ENCODE measurements around the gene AEBP2. TPM values are rescaled to one million over a fixed set of nuclear protein-coding genes. Genes with fewer than 3 reads are reported as not detected.

The AEBP2 gene
- total and polyA plus RNA-seq, 2 experiments from 2014 or later: 10.4 to 16.6 TPM

DNA sequence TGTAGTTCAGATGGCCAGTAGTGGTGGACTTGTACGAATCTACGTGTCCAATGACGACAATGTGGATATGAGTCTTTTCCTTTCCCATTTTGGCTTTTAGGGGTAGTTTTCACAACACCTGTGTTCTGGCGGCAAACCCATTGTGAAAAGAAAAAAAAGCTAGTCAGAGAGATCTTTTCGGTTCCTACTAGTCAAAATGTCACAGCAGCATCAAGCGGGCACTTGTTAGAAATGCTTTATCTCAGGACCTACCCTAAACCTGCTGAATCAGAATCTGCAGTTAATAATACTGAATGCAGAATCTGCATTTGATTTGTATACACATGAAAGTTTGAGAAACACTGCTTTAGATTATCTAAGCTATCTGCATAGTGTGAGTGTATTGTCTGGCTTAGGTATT, 18.3 kb downstream of the AEBP2 start:
- no peaks in the 10 kb centered on the region for H3K36me3 ChIP-seq (ENCODE audit: low read depth)
- no peak overlapping the region for H3K27ac ChIP-seq
- WGBS, 2 experiments (ENCODE audit: low coverage in 1 of 2, low lambda C conversion rate in 2 of 2, missing lambda C conversion rate in 2 of 2): 78 to 80% methylated on average over 6 of the region's 6 CpGs
- no peaks in the 10 kb centered on the region for H3K9me3 ChIP-seq (ENCODE audit: low read depth)
- peaks cover 15% of the 10 kb centered on the region; the same call in 1 of the 2 replicates for H4K20me1 ChIP-seq (ENCODE audit: insufficient read depth)
- H2AFZ ChIP-seq: no peak overlapping the region
- no peak overlapping the region for H3K4me2 ChIP-seq (ENCODE audit: unreplicated experiment)
- H3F3A ChIP-seq (ENCODE audit: insufficient read depth): 0 out of 2 replicates have a peak, but pooled peaks cover under 1% of the 10 kb centered on the region
- no peaks in the 10 kb centered on the region; the same call in 1 of the 2 replicates for H3K4me1 ChIP-seq (ENCODE audit: insufficient read depth)
- peaks cover 100% of the 10 kb centered on the region for H3K79me2 ChIP-seq (ENCODE audit: insufficient read depth)
- H3K27me3 ChIP-seq (replicated peaks; ENCODE audit: insufficient read depth): no peaks in the 10 kb centered on the region
- DNase-seq: no peak
- no peak overlapping the region for H3K4me3 ChIP-seq
- no peaks in the 10 kb centered on the region for H3K9me2 ChIP-seq (ENCODE audit: insufficient read depth)
- in situ Hi-C loops (cut with MboI): no loop called here
- H3K9ac ChIP-seq: no peak overlapping the region
- TF ChIP-seq EZH2 (IDR thresholded peaks at IDR 0.05; ENCODE audit: insufficient read depth, poor library complexity, severe bottlenecking) (no peak), EZH2phosphoT487 (IDR thresholded peaks at IDR 0.05; ENCODE audit: insufficient read depth, low read depth) (no peak)

DNA sequence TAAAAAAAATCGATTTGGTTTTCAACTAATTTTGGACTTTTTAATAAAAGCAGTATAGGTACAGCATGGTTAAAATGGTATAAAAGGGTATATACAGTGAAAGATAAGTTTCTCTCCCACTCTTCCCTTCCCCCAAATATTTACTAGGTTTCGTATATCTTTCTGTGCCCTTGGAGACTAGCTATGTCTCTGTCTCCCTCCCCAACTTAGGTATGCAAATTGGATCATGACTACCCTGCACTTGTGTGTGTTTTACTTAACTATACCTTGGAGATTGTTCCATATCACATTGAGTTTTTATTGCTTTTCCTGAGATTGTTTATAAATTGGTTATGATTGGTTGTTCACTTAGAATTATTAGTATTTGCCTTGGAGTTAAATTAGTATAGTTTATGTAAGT, 19.4 kb downstream of the AEBP2 start:
- Histone ChIP-seq H3F3A (ENCODE audit: insufficient read depth) (no peaks in the 10 kb centered on the region), H3K4me3 (no peak overlapping the region), H3K4me1 (ENCODE audit: insufficient read depth) (no peaks in the 10 kb centered on the region; the same call in 1 of the 2 replicates), H3K27me3 (replicated peaks; ENCODE audit: insufficient read depth) (no peaks in the 10 kb centered on the region), H2AFZ (no peak overlapping the region), H3K9me2 (ENCODE audit: insufficient read depth) (no peaks in the 10 kb centered on the region), H3K79me2 (ENCODE audit: insufficient read depth) (peaks cover 100% of the 10 kb centered on the region), H3K36me3 (ENCODE audit: low read depth) (peaks cover 3% of the 10 kb centered on the region; the same call in 1 of the 2 replicates), H3K9me3 (ENCODE audit: low read depth) (no peaks in the 10 kb centered on the region), H3K9ac (no peak overlapping the region), H3K4me2 (ENCODE audit: unreplicated experiment) (no peak overlapping the region), H3K27ac (no peak overlapping the region), H4K20me1 (ENCODE audit: insufficient read depth) (peaks cover 15% of the 10 kb centered on the region; the same call in 1 of the 2 replicates)
- DNase-seq: no peak
- TF ChIP-seq EZH2phosphoT487 (IDR thresholded peaks at IDR 0.05; ENCODE audit: insufficient read depth, low read depth) (no peak), EZH2 (IDR thresholded peaks at IDR 0.05; ENCODE audit: insufficient read depth, poor library complexity, severe bottlenecking) (no peak)
- in situ Hi-C loops (cut with MboI): no loop called here
- 88 to 96% methylated on average over 2 of the region's 2 CpGs for WGBS, 2 experiments (ENCODE audit: low coverage in 1 of 2, low lambda C conversion rate in 2 of 2, missing lambda C conversion rate in 2 of 2)

DNA sequence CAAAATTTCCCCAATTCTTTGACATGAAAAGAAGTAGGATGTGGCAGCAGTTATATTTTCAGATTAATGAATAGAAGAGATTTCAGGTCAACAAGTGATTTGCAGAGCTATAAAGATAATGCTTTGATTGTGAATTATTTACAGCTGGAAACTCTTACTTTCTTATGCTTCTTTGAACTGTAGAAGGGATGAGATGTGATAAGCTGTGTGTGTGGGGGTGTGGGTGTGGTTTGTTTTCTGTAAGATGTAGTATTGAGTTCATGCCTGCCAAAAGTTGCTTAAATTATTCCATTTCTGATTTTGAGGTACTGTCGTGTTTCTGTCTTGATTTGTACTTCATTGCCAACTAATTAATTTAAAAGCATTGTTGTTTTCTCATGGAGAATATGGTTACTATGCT, 22.7 kb downstream of the AEBP2 start:
- H4K20me1 ChIP-seq (ENCODE audit: insufficient read depth): peaks cover 19% of the 10 kb centered on the region
- WGBS, 2 experiments (ENCODE audit: low coverage in 1 of 2, low lambda C conversion rate in 2 of 2, missing lambda C conversion rate in 2 of 2): 18 to 31% methylated on average over 1 of the region's 1 CpG
- in situ Hi-C loops (cut with MboI): no loop called here
- no peak overlapping the region for H3K4me3 ChIP-seq
- H3K9ac ChIP-seq: no peak overlapping the region
- no peak overlapping the region for H3K27ac ChIP-seq
- no peak overlapping the region for H2AFZ ChIP-seq
- no peak for TF ChIP-seq EZH2 (IDR thresholded peaks at IDR 0.05; ENCODE audit: insufficient read depth, poor library complexity, severe bottlenecking)
- TF ChIP-seq EZH2phosphoT487 (IDR thresholded peaks at IDR 0.05; ENCODE audit: insufficient read depth, low read depth): no peak
- H3K9me2 ChIP-seq (ENCODE audit: insufficient read depth): no peaks in the 10 kb centered on the region
- DNase-seq: peak; percentile 13
- H3F3A ChIP-seq (ENCODE audit: insufficient read depth): no peaks in the 10 kb centered on the region
- peaks cover 3% of the 10 kb centered on the region; the same call in 1 of the 2 replicates for H3K36me3 ChIP-seq (ENCODE audit: low read depth)
- H3K9me3 ChIP-seq (ENCODE audit: low read depth): no peaks in the 10 kb centered on the region
- H3K4me2 ChIP-seq (ENCODE audit: unreplicated experiment): no peak overlapping the region
- no peaks in the 10 kb centered on the region for H3K27me3 ChIP-seq (replicated peaks; ENCODE audit: insufficient read depth)
- no peaks in the 10 kb centered on the region; the same call in 1 of the 2 replicates for H3K4me1 ChIP-seq (ENCODE audit: insufficient read depth)
- H3K79me2 ChIP-seq (ENCODE audit: insufficient read depth): peaks cover 98% of the 10 kb centered on the region

DNA sequence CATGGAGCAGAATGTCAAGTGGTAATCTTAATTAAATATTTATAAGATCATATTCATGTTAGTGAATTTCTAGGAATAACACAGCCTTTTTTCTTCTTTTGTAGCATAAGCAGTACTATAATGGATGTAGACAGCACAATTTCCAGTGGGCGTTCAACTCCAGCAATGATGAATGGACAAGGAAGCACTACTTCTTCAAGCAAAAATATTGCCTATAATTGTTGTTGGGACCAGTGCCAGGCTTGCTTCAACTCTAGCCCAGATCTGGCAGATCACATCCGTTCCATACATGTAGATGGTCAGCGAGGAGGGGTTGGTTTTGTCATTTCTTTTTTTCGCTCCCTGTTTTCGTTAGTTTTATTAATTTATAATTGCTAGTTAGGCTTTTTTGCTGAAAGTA, 23.1 kb downstream of the AEBP2 start:
- peaks cover 98% of the 10 kb centered on the region for H3K79me2 ChIP-seq (ENCODE audit: insufficient read depth)
- H3F3A ChIP-seq (ENCODE audit: insufficient read depth): no peaks in the 10 kb centered on the region

DNA sequence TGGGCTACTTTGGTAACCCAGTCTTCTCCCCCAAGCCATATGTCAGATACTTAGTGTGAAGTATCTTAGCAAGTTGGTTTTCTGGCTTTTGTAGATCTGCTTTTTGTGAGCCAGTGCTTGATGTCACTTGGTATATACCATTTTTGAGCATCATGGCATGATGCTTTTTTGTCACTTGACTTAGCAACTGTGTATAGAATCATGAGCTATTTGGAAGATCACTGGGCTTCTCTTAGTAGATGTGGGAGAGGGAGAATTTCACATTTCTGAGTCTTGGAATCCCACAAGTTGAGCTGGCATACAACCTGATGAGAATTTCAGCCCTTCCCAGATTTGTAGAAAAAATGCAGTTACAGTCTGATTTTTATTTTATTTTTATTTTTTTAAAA, 24.9 kb downstream of the AEBP2 start:
- Histone ChIP-seq H3K4me2 (ENCODE audit: unreplicated experiment) (no peak overlapping the region), H3K36me3 (ENCODE audit: low read depth) (peaks cover 3% of the 10 kb centered on the region; the same call in 1 of the 2 replicates), H3K9me2 (ENCODE audit: insufficient read depth) (no peaks in the 10 kb centered on the region), H3K4me3 (no peak overlapping the region), H3K9ac (no peak overlapping the region), H3K27me3 (replicated peaks; ENCODE audit: insufficient read depth) (no peaks in the 10 kb centered on the region), H3K79me2 (ENCODE audit: insufficient read depth) (peaks cover 98% of the 10 kb centered on the region), H3F3A (ENCODE audit: insufficient read depth) (no peaks in the 10 kb centered on the region), H2AFZ (no peak overlapping the region), H3K9me3 (ENCODE audit: low read depth) (no peaks in the 10 kb centered on the region), H3K4me1 (ENCODE audit: insufficient read depth) (no peaks in the 10 kb centered on the region; the same call in 1 of the 2 replicates), H4K20me1 (ENCODE audit: insufficient read depth) (peaks cover 4% of the 10 kb centered on the region), H3K27ac (no peak overlapping the region)
- in situ Hi-C loops (cut with MboI): no loop called here
- DNase-seq: no peak
- TF ChIP-seq EZH2 (IDR thresholded peaks at IDR 0.05; ENCODE audit: insufficient read depth, poor library complexity, severe bottlenecking) (no peak), EZH2phosphoT487 (IDR thresholded peaks at IDR 0.05; ENCODE audit: insufficient read depth, low read depth) (no peak)

More for the DNA sequence above, 23.1 kb downstream of the AEBP2 start:
- DNase-seq: no peak
- H3K27me3 ChIP-seq (replicated peaks; ENCODE audit: insufficient read depth): no peaks in the 10 kb centered on the region
- no peak overlapping the region for H3K4me3 ChIP-seq
- no peak overlapping the region for H3K9ac ChIP-seq
- WGBS, 2 experiments (ENCODE audit: low coverage in 1 of 2, low lambda C conversion rate in 2 of 2, missing lambda C conversion rate in 2 of 2): 92 to 93% methylated on average over 5 of the region's 5 CpGs
- no peaks in the 10 kb centered on the region for H3K9me2 ChIP-seq (ENCODE audit: insufficient read depth)
- H2AFZ ChIP-seq: no peak overlapping the region
- no peaks in the 10 kb centered on the region; the same call in 1 of the 2 replicates for H3K4me1 ChIP-seq (ENCODE audit: insufficient read depth)
- H3K9me3 ChIP-seq (ENCODE audit: low read depth): no peaks in the 10 kb centered on the region
- H3K36me3 ChIP-seq (ENCODE audit: low read depth): peaks cover 3% of the 10 kb centered on the region; the same call in 1 of the 2 replicates
- H3K4me2 ChIP-seq (ENCODE audit: unreplicated experiment): no peak overlapping the region
- in situ Hi-C loops (cut with MboI): no loop called here
- no peak for TF ChIP-seq EZH2phosphoT487 (IDR thresholded peaks at IDR 0.05; ENCODE audit: insufficient read depth, low read depth)
- no peak for TF ChIP-seq EZH2 (IDR thresholded peaks at IDR 0.05; ENCODE audit: insufficient read depth, poor library complexity, severe bottlenecking)
- H4K20me1 ChIP-seq (ENCODE audit: insufficient read depth): peaks cover 19% of the 10 kb centered on the region
- H3K27ac ChIP-seq: no peak overlapping the region
